Measurements from ENCODE around the gene CLMN.

CLMN gene

DNA sequence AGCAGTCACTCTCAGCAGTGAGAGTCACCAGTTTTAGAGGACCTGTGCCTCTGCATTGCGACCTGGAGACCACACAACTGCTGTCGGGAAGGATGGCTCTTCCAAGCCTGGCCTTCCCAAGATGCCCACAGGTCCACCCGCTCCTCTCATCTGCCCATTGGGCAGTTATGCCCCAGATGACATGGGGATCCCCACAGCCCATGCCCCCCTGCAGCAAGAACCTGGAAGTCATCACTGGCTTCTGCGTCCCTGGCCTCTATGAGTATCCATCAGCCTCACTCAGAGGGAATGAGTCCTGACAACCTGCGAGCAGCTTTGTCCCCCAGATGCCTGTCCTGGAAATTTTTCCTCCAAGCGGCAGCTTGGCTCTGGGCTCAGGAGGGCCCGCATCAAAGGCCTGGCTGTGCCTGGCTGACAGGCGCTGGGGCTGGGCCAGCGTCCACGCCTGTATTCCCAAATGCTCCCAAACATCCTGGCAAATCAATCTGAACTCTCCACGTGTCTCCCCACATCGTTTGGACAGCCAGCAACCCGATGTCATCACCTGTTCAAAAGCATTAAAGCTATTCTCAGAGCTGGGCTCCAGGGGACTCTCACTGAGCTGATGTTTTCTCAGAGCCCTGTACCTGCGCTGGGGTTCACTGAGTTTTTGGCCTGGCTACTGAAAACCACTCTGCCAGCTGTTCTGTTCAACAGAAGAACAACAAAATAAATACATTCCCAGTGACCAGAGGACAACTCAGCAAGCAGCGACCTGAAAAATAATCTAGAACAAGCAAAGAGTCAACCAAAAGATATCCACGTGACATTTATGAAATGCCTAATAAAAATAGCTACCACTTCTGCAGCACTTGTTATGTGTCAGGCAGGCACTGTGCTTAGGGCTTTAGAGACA, 57.8 kb downstream of the CLMN start:
- H3K27ac ChIP-seq: no peak overlapping the region
- no peak for TF ChIP-seq CTCF (conservative IDR thresholded peaks at IDR 0.05)

DNA sequence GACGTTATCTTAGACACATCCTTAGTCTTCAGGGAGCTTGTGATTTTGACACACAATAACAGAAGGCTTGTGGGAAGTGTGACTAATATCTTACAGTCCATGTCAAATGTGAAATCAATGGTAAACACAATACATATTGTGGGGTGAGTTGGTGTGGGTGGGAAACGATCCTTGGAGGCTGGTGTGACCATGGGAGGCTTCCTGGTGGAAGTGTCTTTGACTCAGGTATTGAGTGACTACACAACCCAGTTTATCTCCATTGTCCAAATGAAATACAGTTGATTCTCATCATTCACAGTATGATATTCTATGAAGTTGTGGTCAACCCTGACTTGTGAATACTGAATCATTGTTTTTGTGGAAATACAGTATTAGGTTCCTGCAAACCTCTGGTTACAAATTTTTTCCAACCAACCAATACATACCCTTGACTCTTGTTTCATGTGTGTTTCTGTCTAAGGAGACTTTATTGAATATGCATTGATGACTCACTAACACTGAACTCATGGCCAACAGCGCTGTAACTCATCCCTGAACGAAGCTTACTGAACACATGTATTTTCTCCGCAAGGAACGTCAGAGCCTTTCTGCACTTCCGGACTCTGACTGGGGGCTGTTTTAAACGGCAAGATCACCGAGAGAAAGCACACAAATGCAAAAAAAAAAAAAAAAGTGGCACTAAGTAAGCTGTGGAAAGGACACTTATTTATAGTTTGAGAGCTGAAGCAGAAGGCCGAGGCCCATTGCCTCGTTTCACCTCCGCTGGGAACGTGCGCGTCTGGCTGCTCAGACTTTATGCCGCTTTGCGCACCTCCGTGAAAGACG, 59.0 kb downstream of the CLMN start:
- TF ChIP-seq CTCF (conservative IDR thresholded peaks at IDR 0.05): no peak
- H3K27ac ChIP-seq: no peak overlapping the region

- TF ChIP-seq CTCF (conservative IDR thresholded peaks at IDR 0.05): no peak
- no peak overlapping the region for H3K27ac ChIP-seq
Observed at GRCh38 chr14:95258754-95259593, 60.7 kb downstream of the CLMN start.

DNA sequence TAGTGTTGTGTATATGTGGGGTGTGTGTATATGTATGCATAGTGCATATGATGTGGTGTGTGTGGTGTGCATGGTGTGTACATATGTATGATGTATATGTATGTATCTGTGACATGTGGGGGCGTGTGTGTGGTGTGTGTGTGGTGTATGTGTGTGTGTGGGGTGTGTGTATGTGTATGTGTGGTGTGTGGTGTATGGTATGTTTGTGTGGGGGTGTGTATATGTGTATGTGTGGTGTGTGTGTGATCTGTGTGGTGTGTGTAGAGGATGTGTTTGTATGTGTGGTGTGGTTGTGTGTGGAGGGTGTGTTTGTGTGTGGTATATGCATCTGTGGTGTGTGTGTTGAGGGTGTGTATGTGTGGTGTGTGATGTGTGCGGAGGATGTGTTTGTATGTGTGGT, 61.6 kb downstream of the CLMN start:
- no peak for TF ChIP-seq CTCF (conservative IDR thresholded peaks at IDR 0.05)
- no peak overlapping the region for H3K27ac ChIP-seq

DNA sequence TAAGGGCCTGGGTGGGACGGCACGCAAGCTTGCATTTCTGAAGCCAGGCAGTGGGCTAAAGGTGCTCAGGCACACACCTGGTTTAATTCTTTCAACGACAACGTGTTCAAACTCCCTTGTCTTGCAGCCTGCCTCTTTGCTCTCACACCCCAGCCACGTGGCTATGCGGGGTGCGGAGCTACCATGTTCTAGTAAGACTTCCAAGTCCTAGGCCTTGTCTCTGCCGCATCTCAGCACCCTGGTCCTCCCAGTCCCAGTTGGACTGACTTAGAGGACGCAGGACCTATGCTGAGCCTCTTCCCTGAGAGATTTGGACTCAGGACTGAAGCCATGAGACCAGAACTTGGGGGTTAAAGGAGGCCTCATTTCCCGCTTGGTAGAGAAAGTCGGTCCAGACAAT, 62.2 kb downstream of the CLMN start:
- no peak for TF ChIP-seq CTCF (conservative IDR thresholded peaks at IDR 0.05)
- H3K27ac ChIP-seq: no peak overlapping the region

DNA sequence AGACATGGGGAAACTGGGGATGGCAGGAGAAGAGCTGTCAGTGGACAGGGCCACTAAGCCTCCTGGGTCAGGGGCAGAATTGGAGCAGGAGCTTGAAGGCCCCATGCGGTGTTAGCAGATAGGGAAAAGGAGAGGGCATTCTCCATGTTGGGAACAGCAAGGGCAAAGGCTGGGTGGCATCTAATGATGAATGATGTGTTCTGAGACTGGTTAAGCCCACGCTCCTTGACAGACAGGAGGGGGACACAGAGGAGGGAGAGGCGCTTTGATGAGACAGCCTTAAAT, 63.0 kb downstream of the CLMN start:
- no peak for TF ChIP-seq CTCF (conservative IDR thresholded peaks at IDR 0.05)
- H3K27ac ChIP-seq: no peak overlapping the region

Measured in VCaP (cell line).